GM12872 (cell line): ENCODE data around the gene PKHD1.

Source experiments
- CTCF ChIP-seq: IDR thresholded peaks from 3 replicates; pipeline ENCODE4 v1.5.1; 2011; ENCODE audit warnings: low read depth, mild to moderate bottlenecking, low read length, moderate library complexity; ENCODE audit not compliant: insufficient read depth

Gene PKHD1

GRCh38 chr6:51927450-51927849 is 160.0 kb downstream of the PKHD1 start:
- no peak for TF ChIP-seq CTCF

GRCh38 chr6:51926125-51926524 is 161.3 kb downstream of the PKHD1 start:
- no peak for TF ChIP-seq CTCF

GRCh38 chr6:51915098-51915497 is 172.3 kb downstream of the PKHD1 start:
- no peak for TF ChIP-seq CTCF

- TF ChIP-seq CTCF = no peak
Observed at GRCh38 chr6:51913265-51913664, 174.1 kb downstream of the PKHD1 start.

- TF ChIP-seq CTCF = no peak
Observed at GRCh38 chr6:51910851-51911250, 176.6 kb downstream of the PKHD1 start.

GRCh38 chr6:51908243-51908642 is 179.2 kb downstream of the PKHD1 start:
- no peak for TF ChIP-seq CTCF

GRCh38 chr6:51901766-51902764 is 185.3 kb downstream of the PKHD1 start:
- no peak for TF ChIP-seq CTCF
